IMR-90 (cell line): ENCODE results near the gene MACC1. TPM values are rescaled to one million over a fixed set of nuclear protein-coding genes. Genes with fewer than 3 reads are reported as not detected.

ENCODE experiments used
- ATAC-seq: fragments of 200-7000 bp; cut with Tn5 transposase; 2 replicates; pipeline ENCODE4 v1.9.1; 2020; ENCODE audit warnings: low read depth, mild to moderate bottlenecking, moderate library complexity
- BruUV-seq: library from RNA; stranded (reverse); fragments of 400-500 nt; replicated peaks from 2 replicates; lab custom pipeline; 2021; lab: Mats Ljungman, UMichigan
- CTCF ChIA-PET: fragments of 300-600 bp; formaldehyde crosslinking; extraction: SDS; loops from one replicate; lab custom pipeline; 2021; ENCODE audit warnings: antibody characterized with exemption; lab: Yijun Ruan, JAX
- POLR2A ChIA-PET: fragments of 300-600 bp; sonication (Branson Sonifier 250); formaldehyde crosslinking; loops from one replicate; lab custom pipeline; 2022; ENCODE audit warnings: antibody characterized with exemption; ENCODE audit not compliant: unreplicated experiment; lab: Charles Lee
- DNase-seq: peaks from one replicate; pipeline ENCODE4 v3.0.0; 2013
- H2AFZ ChIP-seq: replicated peaks from 2 replicates; pipeline ENCODE3; 2013; ENCODE audit warnings: low read length, mild to moderate bottlenecking; ENCODE audit not compliant: poor library complexity
- H2AK5ac ChIP-seq: 2 replicates; pipeline ENCODE4 v1.6.1; 2013; ENCODE audit warnings: low read depth, low read length, inconsistent platforms
- H2AK9ac ChIP-seq: replicated peaks from 2 replicates; pipeline ENCODE3; 2013; ENCODE audit warnings: mild to moderate bottlenecking, low read depth, low read length, moderate library complexity; ENCODE audit not compliant: poor library complexity
- H2BK120ac ChIP-seq: 2 replicates; pipeline ENCODE4 v1.6.1; 2013; ENCODE audit warnings: low read depth, low read length, inconsistent platforms
- H2BK15ac ChIP-seq: 3 replicates; pipeline ENCODE4 v1.6.1; 2013; ENCODE audit warnings: low read depth, low read length, inconsistent platforms
- H2BK20ac ChIP-seq: 2 replicates; pipeline ENCODE4 v1.6.1; 2013; ENCODE audit warnings: low read depth, mild to moderate bottlenecking, inconsistent platforms, low read length, moderate library complexity
- H2BK5ac ChIP-seq: 2 replicates; pipeline ENCODE4 v1.6.1; 2013; ENCODE audit warnings: mild to moderate bottlenecking, low read depth, low read length, inconsistent platforms; ENCODE audit not compliant: poor library complexity, severe bottlenecking
- H3K14ac ChIP-seq: replicated peaks from 2 replicates; pipeline ENCODE4 v1.6.1; 2013; ENCODE audit warnings: low read depth, low read length, inconsistent platforms
- H3K18ac ChIP-seq: 2 replicates; pipeline ENCODE4 v1.6.1; 2013; ENCODE audit warnings: low read depth, low read length, control low read depth
- H3K23ac ChIP-seq: 2 replicates; pipeline ENCODE4 v1.6.1; 2013; ENCODE audit warnings: low read depth, low read length, inconsistent platforms
- H3K27ac ChIP-seq: 2 replicates; pipeline ENCODE4 v1.5.1; 2013; ENCODE audit warnings: mild to moderate bottlenecking, control low read depth, low read length; ENCODE audit not compliant: insufficient read depth
- H3K27me3 ChIP-seq: 2 replicates; pipeline ENCODE4 v1.6.1; 2013; ENCODE audit warnings: low read length; ENCODE audit not compliant: control insufficient read depth, insufficient read depth
- H3K36me3 ChIP-seq: 2 replicates; pipeline ENCODE4 v1.6.1; 2013; ENCODE audit warnings: low read length, mixed read lengths; ENCODE audit not compliant: control insufficient read depth, insufficient read depth
- H3K4ac ChIP-seq: 2 replicates; pipeline ENCODE4 v1.6.1; 2013; ENCODE audit warnings: low read depth, low read length, inconsistent platforms
- H3K4me1 ChIP-seq: 2 replicates; pipeline ENCODE4 v1.6.1; 2013; ENCODE audit warnings: low read length, mixed read lengths; ENCODE audit not compliant: control insufficient read depth, insufficient read depth
- H3K4me2 ChIP-seq: 2 replicates; pipeline ENCODE4 v1.6.1; 2013; ENCODE audit warnings: low read depth, mild to moderate bottlenecking, control low read depth, low read length, moderate library complexity
- H3K4me3 ChIP-seq: 2 replicates; pipeline ENCODE4 v1.5.1; 2013; ENCODE audit warnings: low read depth, mild to moderate bottlenecking, control low read depth, low read length, moderate library complexity; ENCODE audit not compliant: insufficient read depth
- H3K56ac ChIP-seq: 2 replicates; pipeline ENCODE4 v1.6.1; 2013; ENCODE audit warnings: low read length, inconsistent platforms; ENCODE audit not compliant: insufficient read depth; ENCODE audit errors: extremely low read depth
- H3K79me1 ChIP-seq, 2 experiments: 2 replicates each; pipeline ENCODE4 v1.6.1; 2013; ENCODE audit warnings: low read length in 2 of 2, inconsistent platforms in 1 of 2, low read depth in 1 of 2
- H3K9ac ChIP-seq: 2 replicates; pipeline ENCODE4 v1.6.1; 2013; ENCODE audit warnings: low read depth, low read length, control low read depth
- H3K9me1 ChIP-seq: 2 replicates; pipeline ENCODE4 v1.6.1; 2013; ENCODE audit warnings: low read length, inconsistent platforms; ENCODE audit not compliant: insufficient read depth
- H3K9me3 ChIP-seq: 2 replicates; pipeline ENCODE4 v1.6.1; 2013; ENCODE audit warnings: low read length; ENCODE audit not compliant: control insufficient read depth, insufficient read depth
- H4K20me1 ChIP-seq: 2 replicates; pipeline ENCODE4 v1.6.1; 2013; ENCODE audit warnings: low read length, inconsistent platforms; ENCODE audit not compliant: insufficient read depth
- H4K5ac ChIP-seq: 2 replicates; pipeline ENCODE4 v1.6.1; 2013; ENCODE audit warnings: mild to moderate bottlenecking, low read depth, low read length, control low read depth
- H4K8ac ChIP-seq, 2 experiments: 2 replicates each; pipeline ENCODE4 v1.6.1; 2013; ENCODE audit warnings: low read depth in 2 of 2, low read length in 2 of 2, control low read depth in 1 of 2, inconsistent platforms in 1 of 2
- H4K91ac ChIP-seq: 2 replicates; pipeline ENCODE4 v1.6.1; 2013; ENCODE audit warnings: low read depth, low read length, inconsistent platforms; ENCODE audit not compliant: insufficient read depth
- BHLHE40 ChIP-seq: fragments of 150-350 bp; IDR thresholded peaks from 2 replicates; pipeline ENCODE4 v1.6.1; 2016; ENCODE audit warnings: mild to moderate bottlenecking, low read depth, low read length
- CEBPB ChIP-seq: IDR thresholded peaks from 2 replicates; pipeline ENCODE4 v1.6.1; 2012; ENCODE audit warnings: low read depth, low read length, improper control_type of control experiment
- CHD1 ChIP-seq: IDR thresholded peaks from 2 replicates; pipeline ENCODE4 v1.6.1; 2012; ENCODE audit warnings: low read depth, low read length, improper control_type of control experiment
- CTCF ChIP-seq: conservative IDR thresholded peaks from 2 replicates; pipeline ENCODE4 v1.5.1; 2012; ENCODE audit warnings: mild to moderate bottlenecking, low read depth, low read length, improper control_type of control experiment
- ELK1 ChIP-seq: fragments of 150-350 bp; IDR thresholded peaks from 2 replicates; pipeline ENCODE4 v1.6.1; 2016; ENCODE audit warnings: low read depth, mild to moderate bottlenecking, low read length, moderate library complexity, borderline replicate concordance
- FOS ChIP-seq: fragments of 150-350 bp; IDR thresholded peaks from 2 replicates; pipeline ENCODE4 v1.6.1; 2016; ENCODE audit warnings: low read depth, low read length
- MAFK ChIP-seq: IDR thresholded peaks from 2 replicates; pipeline ENCODE4 v1.6.1; 2012; ENCODE audit warnings: low read depth, low read length, improper control_type of control experiment
- MAZ ChIP-seq: IDR thresholded peaks from 2 replicates; pipeline ENCODE4 v1.6.1; 2012; ENCODE audit warnings: low read depth, mild to moderate bottlenecking, low read length, improper control_type of control experiment, moderate library complexity, borderline replicate concordance
- MXI1 ChIP-seq: IDR thresholded peaks from 2 replicates; pipeline ENCODE4 v1.6.1; 2012; ENCODE audit warnings: low read depth, mild to moderate bottlenecking, low read length, moderate library complexity, borderline replicate concordance
- NFE2L2 ChIP-seq: fragments of 150-350 bp; IDR thresholded peaks from 2 replicates; pipeline ENCODE4 v1.6.1; 2016; ENCODE audit warnings: low read depth, mild to moderate bottlenecking, low read length
- POLR2A ChIP-seq: IDR thresholded peaks from 2 replicates; pipeline ENCODE4 v1.6.1; 2012; ENCODE audit warnings: mild to moderate bottlenecking, low read depth, low read length
- RAD21 ChIP-seq: IDR thresholded peaks from 2 replicates; pipeline ENCODE4 v1.6.1; 2012; ENCODE audit warnings: low read length, improper control_type of control experiment
- RCOR1 ChIP-seq: IDR thresholded peaks from 2 replicates; pipeline ENCODE4 v1.6.1; 2012; ENCODE audit warnings: mild to moderate bottlenecking, low read length, improper control_type of control experiment; ENCODE audit not compliant: insufficient replicate concordance
- RFX5 ChIP-seq: IDR thresholded peaks from 2 replicates; pipeline ENCODE4 v1.8.0; 2012; ENCODE audit warnings: low read depth, mild to moderate bottlenecking, low read length, moderate library complexity
- SMC3 ChIP-seq: fragments of 150-350 bp; IDR thresholded peaks from 2 replicates; pipeline ENCODE4 v1.6.1; 2016; ENCODE audit warnings: low read depth, mild to moderate bottlenecking, antibody characterized with exemption, low read length, moderate library complexity
- USF2 ChIP-seq: fragments of 150-350 bp; IDR thresholded peaks from 2 replicates; pipeline ENCODE4 v1.6.1; 2017; ENCODE audit warnings: mild to moderate bottlenecking, antibody characterized with exemption, low read length, low read depth
- WGBS, 2 experiments: methylation state at CpG; one replicate each; pipeline versions ENCODE4 v1.1.5 to v1.1.7; 2013; ENCODE audit warnings: missing lambda C conversion rate in 2 of 2; ENCODE audit not compliant: insufficient read length in 1 of 2; ENCODE audit errors: extremely low coverage in 2 of 2; 5-methylcytosine and 5-hydroxymethylcytosine counted together
- dilution Hi-C: fragments of 300-500 bp; cut with HindIII; formaldehyde crosslinking; loops from one replicate; pipeline ENCODE4 v1.14.3; 2018; ENCODE audit warnings: low sequenced_read_pairs; ENCODE audit not compliant: unreplicated experiment
- in situ Hi-C: fragments of 300-500 bp; cut with MboI; formaldehyde crosslinking; loops from 3 replicates; pipeline ENCODE4 v1.14.3; 2019; ENCODE audit warnings: low sequenced_read_pairs, inconsistent platforms, mixed read lengths
- intact Hi-C: fragments of 100-400 bp; cut with micrococcal nuclease; formaldehyde crosslinking; loops from 2 replicates; pipeline ENCODE4 v1.10.0; 2022
- polyA plus RNA-seq, 3 experiments: library from polyadenylated mRNA; depleted of rRNA; stranded (reverse); fragments of >200 nt; gene quantifications; 2 replicates each; pipeline ENCODE4 v1.2.3, GENCODE V29; 2012; ENCODE audit warnings: low replicate concordance in 1 of 3
- total RNA-seq: library from RNA; depleted of rRNA; stranded (reverse); fragments of >200 nt; gene quantifications from 2 replicates; pipeline ENCODE4 v1.2.3, GENCODE V29; 2012

The MACC1 gene
- total and polyA plus RNA-seq, 2 of the 4 experiments (the other 2 are of a cell fraction): under 0.01 TPM; not detected in 1

GRCh38 chr7:20141666-20142065, 75.5 kb downstream of the MACC1 start:
- BruUV-seq: no TSS peak
- dilution Hi-C loops: no loop called here
- ATAC-seq (no peak), DNase-seq (peak; percentile 39)
- no peak overlapping the region for H4K8ac ChIP-seq
- ChIA-PET CTCF (interaction anchor here (0.6 kb wide), 1 partner anchor 1562 kb away, joined by 3 read pairs; no protein-coding TSS in a partner anchor), POLR2A (no interaction called here)
- H3K36me3 ChIP-seq: no peaks in the 10 kb centered on the region
- H3K14ac ChIP-seq: no peak overlapping the region
- H3K4me1 ChIP-seq: peaks cover 5% of the 10 kb centered on the region; the same call in 1 of the 2 replicates
- H3K27ac ChIP-seq: no peak overlapping the region
- H2BK120ac ChIP-seq: no peak overlapping the region
- H3K4me3 ChIP-seq: no peak overlapping the region
- WGBS, 2 experiments: no CpG with 5 or more reads among the region's 4 CpGs
- no peak for TF ChIP-seq USF2
- TF ChIP-seq RAD21: no peak
- TF ChIP-seq ELK1: no peak
- no peak for TF ChIP-seq MXI1
- TF ChIP-seq POLR2A: no peak
- no peak for TF ChIP-seq BHLHE40
- TF ChIP-seq NFE2L2: no peak
- TF ChIP-seq MAFK: no peak
- no peak for TF ChIP-seq RFX5
- no peak for TF ChIP-seq FOS
- TF ChIP-seq CHD1: no peak
- TF ChIP-seq CEBPB: no peak
- no peak for TF ChIP-seq CTCF
- no peak for TF ChIP-seq SMC3
- TF ChIP-seq MAZ: no peak
- TF ChIP-seq RCOR1: no peak
- no peak overlapping the region for H4K5ac ChIP-seq
- H3K18ac ChIP-seq: no peak overlapping the region
- no peak overlapping the region for H2BK20ac ChIP-seq
- H2BK5ac ChIP-seq: no peak overlapping the region
- H3K9me3 ChIP-seq: no peaks in the 10 kb centered on the region
- intact Hi-C loops: no loop called here
- in situ Hi-C loops: no loop called here
- no peak overlapping the region for H2BK15ac ChIP-seq
- no peak overlapping the region for H3K4me2 ChIP-seq
- H2AK5ac ChIP-seq: no peak overlapping the region
- no peaks in the 10 kb centered on the region for H4K20me1 ChIP-seq
- H3K9ac ChIP-seq: no peak overlapping the region
- H3K23ac ChIP-seq: no peak overlapping the region
- no peaks in the 10 kb centered on the region for H3K27me3 ChIP-seq
- H3K4ac ChIP-seq: no peak overlapping the region
- H4K91ac ChIP-seq: no peak overlapping the region
- H3K56ac ChIP-seq: no peak overlapping the region
- no peaks in the 10 kb centered on the region for H3K79me1 ChIP-seq
- H2AFZ ChIP-seq: no peak overlapping the region
- H2AK9ac ChIP-seq: no peak overlapping the region
- no peaks in the 10 kb centered on the region for H3K9me1 ChIP-seq
